ACC112 (cell line): ENCODE measurements around the gene PAX5.

Experiments used
- H2AFZ ChIP-seq: fragments of 200-600 bp; sonication (generic); one replicate; pipeline ENCODE4 v1.6.0; 2017; ENCODE audit warnings: antibody characterized with exemption, low read length; ENCODE audit not compliant: unreplicated experiment
- H3K27ac ChIP-seq: fragments of 200-600 bp; sonication (generic); 2 replicates; pipeline ENCODE4 v1.5.1; 2014; ENCODE audit warnings: low read depth, mild to moderate bottlenecking, antibody characterized with exemption, low read length, moderate library complexity
- H3K27me3 ChIP-seq: fragments of 200-600 bp; sonication (generic); 2 replicates; pipeline ENCODE4 v1.6.1; 2014; ENCODE audit warnings: mild to moderate bottlenecking, antibody characterized with exemption, low read length, moderate library complexity, mixed read lengths; ENCODE audit not compliant: insufficient read depth
- H3K36me3 ChIP-seq: fragments of 200-600 bp; sonication (generic); 2 replicates; pipeline ENCODE4 v1.6.1; 2016; ENCODE audit warnings: mild to moderate bottlenecking, antibody characterized with exemption, low read length, moderate library complexity, mixed read lengths; ENCODE audit not compliant: insufficient read depth
- H3K4me1 ChIP-seq: fragments of 200-600 bp; sonication (generic); one replicate; pipeline ENCODE4 v1.6.1; 2016; ENCODE audit warnings: low read length, mixed read lengths; ENCODE audit not compliant: insufficient read depth, unreplicated experiment, control insufficient read depth
- H3K4me3 ChIP-seq: fragments of 200-600 bp; sonication (generic); 2 replicates; pipeline ENCODE4 v1.5.1; 2014; ENCODE audit warnings: mild to moderate bottlenecking, low read depth, low read length
- H3K79me2 ChIP-seq: fragments of 200-600 bp; sonication (generic); one replicate; pipeline ENCODE4 v1.6.0; 2016; ENCODE audit warnings: low read length; ENCODE audit not compliant: control insufficient read depth, unreplicated experiment, insufficient read depth

The PAX5 gene

GRCh38 chr9:37011530-37011929 lies 22.5 kb downstream of the PAX5 start:
- Histone ChIP-seq H3K4me1 (no peaks in the 10 kb centered on the region), H3K27me3 (peaks cover 96% of the 10 kb centered on the region), H3K27ac (no peak overlapping the region), H2AFZ (no peak overlapping the region), H3K79me2 (no peaks in the 10 kb centered on the region), H3K4me3 (no peak overlapping the region), H3K36me3 (no peaks in the 10 kb centered on the region)

GRCh38 chr9:37010976-37011375 lies 23.1 kb downstream of the PAX5 start:
- no peaks in the 10 kb centered on the region for H3K79me2 ChIP-seq
- no peak overlapping the region for H2AFZ ChIP-seq
- H3K27ac ChIP-seq: no peak overlapping the region
- H3K36me3 ChIP-seq: no peaks in the 10 kb centered on the region
- H3K4me1 ChIP-seq: no peaks in the 10 kb centered on the region
- H3K4me3 ChIP-seq: no peak overlapping the region
- peaks cover 96% of the 10 kb centered on the region for H3K27me3 ChIP-seq

GRCh38 chr9:37010180-37010579 lies 23.9 kb downstream of the PAX5 start:
- Histone ChIP-seq H2AFZ (no peak overlapping the region), H3K4me1 (no peaks in the 10 kb centered on the region), H3K27me3 (peaks cover 100% of the 10 kb centered on the region), H3K4me3 (no peak overlapping the region), H3K79me2 (no peaks in the 10 kb centered on the region), H3K27ac (no peak overlapping the region), H3K36me3 (no peaks in the 10 kb centered on the region)

DNA sequence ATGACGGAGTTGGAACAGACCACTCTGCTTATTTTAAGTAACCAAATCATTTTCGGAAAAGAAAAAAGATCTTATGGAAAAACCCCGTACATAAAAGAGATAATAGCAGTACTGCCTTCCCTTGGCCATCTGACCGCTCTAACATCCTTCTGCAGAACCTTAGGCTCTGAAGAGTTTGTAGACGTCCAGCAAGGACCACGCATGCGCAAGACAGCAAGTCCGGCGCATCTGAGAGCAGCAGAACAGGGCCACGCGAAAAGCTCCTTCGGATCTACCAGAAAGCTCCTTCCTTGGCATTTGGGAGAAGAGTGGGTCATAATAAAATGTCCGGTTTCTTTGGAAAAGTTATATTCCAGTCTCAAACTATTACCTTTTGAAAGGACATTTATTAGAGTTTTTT lies 26.8 kb downstream of the PAX5 start:
- no peaks in the 10 kb centered on the region for H3K79me2 ChIP-seq
- H2AFZ ChIP-seq: no peak overlapping the region
- H3K4me1 ChIP-seq: no peaks in the 10 kb centered on the region
- peaks cover 100% of the 10 kb centered on the region for H3K27me3 ChIP-seq
- H3K27ac ChIP-seq: no peak overlapping the region
- no peak overlapping the region for H3K4me3 ChIP-seq
- no peaks in the 10 kb centered on the region for H3K36me3 ChIP-seq

GRCh38 chr9:37005517-37006140 lies 28.4 kb downstream of the PAX5 start:
- H3K79me2 ChIP-seq: no peaks in the 10 kb centered on the region
- H3K27me3 ChIP-seq: peaks cover 100% of the 10 kb centered on the region
- no peaks in the 10 kb centered on the region for H3K4me1 ChIP-seq
- H3K4me3 ChIP-seq: no peak overlapping the region
- no peak overlapping the region for H3K27ac ChIP-seq
- no peaks in the 10 kb centered on the region for H3K36me3 ChIP-seq
- H2AFZ ChIP-seq: no peak overlapping the region

GRCh38 chr9:37004424-37004935 lies 29.6 kb downstream of the PAX5 start:
- Histone ChIP-seq H3K79me2 (no peaks in the 10 kb centered on the region), H3K27ac (no peak overlapping the region), H3K27me3 (peaks cover 99% of the 10 kb centered on the region), H2AFZ (no peak overlapping the region), H3K4me1 (no peaks in the 10 kb centered on the region), H3K36me3 (no peaks in the 10 kb centered on the region), H3K4me3 (no peak overlapping the region)

GRCh38 chr9:37002413-37003217 lies 31.5 kb downstream of the PAX5 start:
- Histone ChIP-seq H3K79me2 (no peaks in the 10 kb centered on the region), H3K27me3 (peaks cover 87% of the 10 kb centered on the region), H3K4me3 (no peak overlapping the region)

GRCh38 chr9:37002036-37002412 lies 32.0 kb downstream of the PAX5 start:
- H2AFZ ChIP-seq: no peak overlapping the region
- H3K4me1 ChIP-seq: no peaks in the 10 kb centered on the region
- no peak overlapping the region for H3K4me3 ChIP-seq
- H3K27me3 ChIP-seq: peaks cover 81% of the 10 kb centered on the region
- no peaks in the 10 kb centered on the region for H3K79me2 ChIP-seq
- H3K36me3 ChIP-seq: no peaks in the 10 kb centered on the region
- H3K27ac ChIP-seq: no peak overlapping the region

More at GRCh38 chr9:37002413-37003217, 31.5 kb downstream of the PAX5 start:
- Histone ChIP-seq H3K4me1 (no peaks in the 10 kb centered on the region), H2AFZ (no peak overlapping the region), H3K27ac (no peak overlapping the region), H3K36me3 (no peaks in the 10 kb centered on the region)

DNA sequence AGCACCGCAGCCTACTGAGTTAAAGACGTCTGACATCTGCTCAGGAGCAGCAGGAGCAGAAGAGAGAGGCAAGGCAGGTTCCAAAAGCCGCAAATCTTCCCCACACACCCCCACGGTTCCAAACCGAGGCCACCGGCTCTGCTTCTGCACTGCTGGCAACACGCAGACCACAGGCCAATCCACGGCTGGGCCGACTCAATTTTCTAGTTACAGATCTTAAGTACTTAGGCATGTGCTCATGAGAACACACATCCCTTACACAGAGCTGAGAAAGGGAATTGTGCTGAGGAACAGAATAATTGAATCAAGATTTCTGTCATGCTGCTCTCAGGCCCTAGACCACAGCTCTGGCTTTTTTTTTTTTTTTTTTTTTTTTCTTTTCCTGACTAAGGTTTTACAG lies 32.6 kb downstream of the PAX5 start:
- Histone ChIP-seq H3K4me3 (no peak overlapping the region), H3K79me2 (no peaks in the 10 kb centered on the region), H3K4me1 (no peaks in the 10 kb centered on the region), H3K27ac (no peak overlapping the region), H2AFZ (no peak overlapping the region), H3K36me3 (no peaks in the 10 kb centered on the region), H3K27me3 (peaks cover 75% of the 10 kb centered on the region)

GRCh38 chr9:36999728-37000333 lies 34.2 kb downstream of the PAX5 start:
- H3K27me3 ChIP-seq: peaks cover 59% of the 10 kb centered on the region
- no peaks in the 10 kb centered on the region for H3K36me3 ChIP-seq
- no peaks in the 10 kb centered on the region for H3K79me2 ChIP-seq
- peaks cover 4% of the 10 kb centered on the region for H3K4me1 ChIP-seq
- H3K4me3 ChIP-seq: no peak overlapping the region
- H3K27ac ChIP-seq: no peak overlapping the region
- no peak overlapping the region for H2AFZ ChIP-seq
